ENCODE data around the gene RGL3. TPM values are rescaled to one million over a fixed set of nuclear protein-coding genes. Genes with fewer than 3 reads are reported as not detected.

RGL3 gene
- total and polyA plus RNA-seq, 7 donors: 1.1 to 15.5 (median 2.0) TPM

GRCh38 chr19:11347546-11348039 is 71.5 kb downstream of the RGL3 start:
- no peak for TF ChIP-seq CTCF (IDR thresholded peaks at IDR 0.05)
- TF ChIP-seq POLR2AphosphoS5 (IDR thresholded peaks at IDR 0.05): no peak
- TF ChIP-seq POLR2A (IDR thresholded peaks at IDR 0.05): no peak
- no peak for TF ChIP-seq EP300 (IDR thresholded peaks at IDR 0.05)
- H3K36me3 ChIP-seq: peaks cover 0 to 4% (median 2%) of the 10 kb centered on the region in 4 donors
- H3K27ac ChIP-seq: peak overlapping the region; percentile 84 to 94 (median 92)
- intact Hi-C loops (cut with DNase I): no loop called here
- H3K4me1 ChIP-seq: peaks cover 0 to 34% (median 30%) of the 10 kb centered on the region in 4 donors
- no peak overlapping the region for H3K4me3 ChIP-seq
- no peaks in the 10 kb centered on the region for H3K27me3 ChIP-seq
- WGBS, 2 donors: 76% methylated on average over 7 of the region's 7 CpGs
- no peak for DNase-seq
- H3K9me3 ChIP-seq: no peaks in the 10 kb centered on the region

DNA sequence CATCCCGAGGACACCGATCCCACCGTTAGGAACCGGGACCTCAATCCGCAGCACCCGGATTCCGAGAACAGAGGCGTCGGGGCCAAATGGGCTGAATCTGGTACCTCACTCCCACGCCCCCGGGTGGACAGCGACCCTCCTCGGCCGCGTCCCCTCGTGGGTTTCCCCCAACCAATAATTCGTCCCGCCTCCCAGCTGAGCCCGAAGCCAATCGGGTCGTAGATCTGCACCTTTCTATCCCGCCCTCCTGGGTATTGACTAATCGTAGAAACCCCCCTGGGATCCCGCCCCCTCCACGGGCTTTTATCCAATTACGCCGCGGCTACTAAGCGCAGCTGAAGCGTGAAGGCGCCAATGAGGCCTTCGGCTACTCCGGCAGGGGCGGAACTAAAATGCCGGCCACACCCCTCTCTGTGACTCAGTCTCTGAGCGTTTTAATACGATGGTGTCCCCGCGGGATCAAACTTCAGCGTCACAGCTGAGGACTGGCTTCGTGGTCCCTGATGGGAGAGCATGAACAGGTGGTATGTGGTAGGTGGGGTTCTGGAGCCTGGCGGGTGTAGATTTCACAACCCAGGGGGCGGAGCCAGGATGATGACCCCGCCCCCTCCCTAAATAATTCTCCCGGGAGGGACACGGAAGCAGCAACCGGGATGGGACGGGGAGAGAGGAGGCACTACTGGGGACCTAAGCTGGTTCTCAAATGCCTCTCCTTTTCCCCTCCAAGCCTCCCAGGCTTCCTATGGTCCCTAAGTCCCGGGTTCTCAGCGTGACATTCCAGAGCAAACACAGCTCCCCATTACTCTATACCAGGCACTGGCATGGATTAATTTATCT is 72.8 kb downstream of the RGL3 start, which contains the start of the genes CCDC159 and TMEM205:
Gene CCDC159, plus strand, starts transcription at position 416 of the 837 bp plus-strand sequence. Its CDS starts 88 bp downstream, at position 504.
Gene TMEM205, minus strand, starts transcription at position 165 of the 837 bp plus-strand sequence. CDS start 649 bp downstream, outside the sequence.
- TF ChIP-seq POLR2A (IDR thresholded peaks at IDR 0.05) (peak; percentile 79 to 80), POLR2AphosphoS5 (IDR thresholded peaks at IDR 0.05) (peak; percentile 93 to 94 (median 93)), CTCF (IDR thresholded peaks at IDR 0.05) (no peak), EP300 (IDR thresholded peaks at IDR 0.05) (peak in 2 of 4 donors; percentile 24 to 65)
- H3K4me1 ChIP-seq: peaks cover 0 to 34% (median 30%) of the 10 kb centered on the region in 4 donors
- H3K27ac ChIP-seq: peak within 1 kb of the TSS; percentile 84 to 94 (median 92)
- intact Hi-C loops (cut with DNase I): no loop called here
- WGBS, 2 donors: 0 to 1% methylated on average over 50 of the region's 50 CpGs
- no peaks in the 10 kb centered on the region for H3K27me3 ChIP-seq
- no peaks in the 10 kb centered on the region for H3K9me3 ChIP-seq
- peak; percentile 100 for DNase-seq
- peak within 1 kb of the TSS; percentile 58 to 82 (median 74) for H3K4me3 ChIP-seq
- H3K36me3 ChIP-seq: peaks cover 0 to 14% (median 3%) of the 10 kb centered on the region in 4 donors

DNA sequence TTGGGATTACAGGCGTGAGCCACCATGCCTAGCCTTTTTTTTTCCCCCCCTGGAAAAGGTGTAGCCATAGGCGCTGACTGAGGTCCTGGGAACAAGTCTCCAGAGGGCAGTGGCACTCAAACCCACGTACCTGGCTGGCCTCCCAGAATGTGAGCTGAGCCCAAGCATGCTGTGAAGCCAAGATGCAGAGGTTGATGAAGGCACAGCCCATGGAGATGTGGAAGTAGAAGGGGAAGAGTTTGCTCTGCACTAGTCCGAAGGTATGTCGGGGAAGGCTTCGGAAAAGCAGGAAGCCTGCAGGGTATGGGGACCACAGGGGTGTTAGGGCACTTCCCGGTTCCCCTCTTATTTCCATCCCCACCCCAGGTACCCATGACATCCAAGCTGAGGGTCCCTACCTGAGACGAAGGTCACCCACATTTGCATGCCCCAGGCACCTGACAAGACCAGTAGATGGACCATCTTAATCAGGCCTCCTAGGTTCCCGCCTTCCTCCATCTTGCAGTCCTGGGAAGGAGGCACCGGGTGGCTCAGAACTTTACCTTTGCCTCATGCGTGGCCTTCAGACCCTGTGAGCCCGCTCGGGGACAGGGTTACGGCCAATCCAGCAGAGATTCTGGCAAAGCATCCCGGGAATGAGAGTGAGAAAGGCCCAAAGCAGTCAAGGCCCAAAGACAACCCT is 73.9 kb downstream of the RGL3 start:
- intact Hi-C loops (cut with DNase I): loop anchor here (2.0 kb wide), 1 partner anchor 30 kb away; the partner anchor contains the start of gene SWSAP1
- no peak for DNase-seq

More for the DNA sequence above, 73.9 kb downstream of the RGL3 start:
- no peak for TF ChIP-seq POLR2AphosphoS5 (IDR thresholded peaks at IDR 0.05)
- TF ChIP-seq EP300 (IDR thresholded peaks at IDR 0.05): no peak
- TF ChIP-seq CTCF (IDR thresholded peaks at IDR 0.05): no peak
- no peak for TF ChIP-seq POLR2A (IDR thresholded peaks at IDR 0.05)
- no peaks in the 10 kb centered on the region for H3K27me3 ChIP-seq
- 34 to 55% methylated on average over 15 of the region's 15 CpGs for WGBS, 2 donors
- no peaks in the 10 kb centered on the region for H3K9me3 ChIP-seq
- peak overlapping the region; percentile 84 to 94 (median 92) for H3K27ac ChIP-seq
- peaks cover 0 to 34% (median 31%) of the 10 kb centered on the region in 4 donors for H3K4me1 ChIP-seq
- peaks cover 0 to 16% (median 3%) of the 10 kb centered on the region in 4 donors for H3K36me3 ChIP-seq
- peak overlapping the region; percentile 58 to 82 (median 74) for H3K4me3 ChIP-seq

Small RNA genes lying within 50 kb of the gene (small RNA-seq; reads per million reads assigned to genes)
- gene RF00019: 0 reads per million in 3 donors

Other genes starting within 250 kb of the RGL3 start
- 1,000 to 10,000 TPM in 2 of 4 donors, 100 to 1,000 TPM in 2; 691 to 1,314 (median 1,068) TPM for gene KANK2, start 221.8 kb downstream of the RGL3 start, total RNA-seq
- 100 to 1,000 TPM in 1 of 3 donors, 10 to 100 TPM in 2; 29.8 to 130 (median 89.4) TPM for gene KANK2, start 221.8 kb downstream of the RGL3 start, polyA plus RNA-seq
- gene ANGPTL8, start 179.7 kb downstream of the RGL3 start, total RNA-seq: not detected
- 1 to 10 TPM in 1 of 3 donors, not detected in 2; 8.1 TPM for gene ANGPTL8, start 179.7 kb downstream of the RGL3 start, polyA plus RNA-seq
- gene DOCK6, start 156.8 kb downstream of the RGL3 start, total RNA-seq: 10 to 100 TPM; 17.1 to 39.9 (median 20.8) TPM
- 10 to 100 TPM in 2 of 3 donors, 1 to 10 TPM in 1; 8.8 to 40.5 (median 16.2) TPM for gene DOCK6, start 156.8 kb downstream of the RGL3 start, polyA plus RNA-seq
- not detected for gene TSPAN16, start 123.2 kb downstream of the RGL3 start, total RNA-seq
- gene TSPAN16, start 123.2 kb downstream of the RGL3 start, polyA plus RNA-seq: under 1 TPM in 1 of 3 donors, not detected in 2; 0.07 TPM
- 10 to 100 TPM; 16.0 to 27.7 (median 22.9) TPM for gene RAB3D, start 79.7 kb downstream of the RGL3 start, total RNA-seq
- gene RAB3D, start 79.7 kb downstream of the RGL3 start, polyA plus RNA-seq: 1 to 10 TPM; 6.6 to 9.7 (median 9.7) TPM
- 100 to 1,000 TPM; 131 to 291 (median 194) TPM for gene TMEM205, start 73.0 kb downstream of the RGL3 start, total RNA-seq
- gene TMEM205, start 73.0 kb downstream of the RGL3 start, polyA plus RNA-seq: 10 to 100 TPM; 11.1 to 74.9 (median 25.2) TPM
- 10 to 100 TPM; 11.7 to 42.4 (median 20.2) TPM for gene CCDC159, start 72.8 kb downstream of the RGL3 start, total RNA-seq
- 10 to 100 TPM; 11.6 to 29.6 (median 16.2) TPM for gene CCDC159, start 72.8 kb downstream of the RGL3 start, polyA plus RNA-seq
- 10 to 100 TPM; 13.9 to 43.8 (median 20.5) TPM for gene PLPPR2, start 63.9 kb downstream of the RGL3 start, total RNA-seq
- 1 to 10 TPM; 1.4 to 8.2 (median 4.8) TPM for gene PLPPR2, start 63.9 kb downstream of the RGL3 start, polyA plus RNA-seq
- 1 to 10 TPM in 2 of 4 donors, under 1 TPM in 2; 0.71 to 1.8 (median 0.96) TPM for gene SWSAP1, start 44.6 kb downstream of the RGL3 start, total RNA-seq
- gene SWSAP1, start 44.6 kb downstream of the RGL3 start, polyA plus RNA-seq: 1 to 10 TPM; 3.0 to 4.3 (median 3.9) TPM
- 1 to 10 TPM in 3 of 4 donors, under 1 TPM in 1; 0.83 to 4.9 (median 2.4) TPM for gene EPOR, start 35.0 kb downstream of the RGL3 start, total RNA-seq
- 1 to 10 TPM in 1 of 3 donors, under 1 TPM in 1, not detected in 1; 0.46 to 3.3 TPM for gene EPOR, start 35.0 kb downstream of the RGL3 start, polyA plus RNA-seq
- gene ODAD3, start 15.8 kb upstream of the RGL3 start, total RNA-seq: not detected
- 1 to 10 TPM in 1 of 3 donors, under 1 TPM in 1, not detected in 1; 0.29 to 1.4 TPM for gene ODAD3, start 15.8 kb upstream of the RGL3 start, polyA plus RNA-seq
- 10 to 100 TPM; 57.6 to 98.0 (median 83.9) TPM for gene PRKCSH, start 16.3 kb upstream of the RGL3 start, total RNA-seq
- 100 to 1,000 TPM in 1 of 3 donors, 10 to 100 TPM in 2; 65.0 to 187 (median 96.7) TPM for gene PRKCSH, start 16.3 kb upstream of the RGL3 start, polyA plus RNA-seq
- gene ELAVL3, start 61.7 kb upstream of the RGL3 start, total RNA-seq: 1 to 10 TPM in 3 of 4 donors, under 1 TPM in 1; 0.16 to 3.0 (median 1.1) TPM
- under 1 TPM in 2 of 3 donors, not detected in 1; under 0.01 to 0.63 TPM for gene ELAVL3, start 61.7 kb upstream of the RGL3 start, polyA plus RNA-seq
- gene ZNF653, start 86.5 kb upstream of the RGL3 start, total RNA-seq: 1 to 10 TPM; 3.2 to 8.6 (median 7.7) TPM
- gene ZNF653, start 86.5 kb upstream of the RGL3 start, polyA plus RNA-seq: 1 to 10 TPM; 3.9 to 8.8 (median 6.6) TPM
- 10 to 100 TPM; 74.5 to 93.5 (median 82.4) TPM for gene ECSIT, start 109.8 kb upstream of the RGL3 start, total RNA-seq
- gene ECSIT, start 109.8 kb upstream of the RGL3 start, polyA plus RNA-seq: 10 to 100 TPM; 60.7 to 75.8 (median 65.4) TPM
- 1,000 to 10,000 TPM; 1,586 to 3,058 (median 2,656) TPM for gene CNN1, start 119.5 kb upstream of the RGL3 start, total RNA-seq
- gene CNN1, start 119.5 kb upstream of the RGL3 start, polyA plus RNA-seq: 100 to 1,000 TPM in 1 of 3 donors, 10 to 100 TPM in 1, 1 to 10 TPM in 1; 4.9 to 115 (median 45.0) TPM
- gene ELOF1, start 139.9 kb upstream of the RGL3 start, total RNA-seq: 10 to 100 TPM; 27.2 to 47.9 (median 38.9) TPM
- gene ELOF1, start 139.9 kb upstream of the RGL3 start, polyA plus RNA-seq: 10 to 100 TPM; 49.8 to 67.3 (median 59.4) TPM
- gene ACP5, start 158.3 kb upstream of the RGL3 start, total RNA-seq: 10 to 100 TPM in 2 of 4 donors, 1 to 10 TPM in 2; 7.6 to 23.5 (median 9.8) TPM
- 100 to 1,000 TPM in 1 of 3 donors, 10 to 100 TPM in 2; 26.4 to 266 (median 54.4) TPM for gene ACP5, start 158.3 kb upstream of the RGL3 start, polyA plus RNA-seq
- gene ZNF627, start 178.2 kb upstream of the RGL3 start, total RNA-seq: 10 to 100 TPM in 3 of 4 donors, 1 to 10 TPM in 1; 7.9 to 13.8 (median 11.9) TPM
- gene ZNF627, start 178.2 kb upstream of the RGL3 start, polyA plus RNA-seq: 1 to 10 TPM; 6.2 to 6.7 (median 6.6) TPM